Tibial nerve (tissue), 4 donors: ENCODE measurements around the gene RIPOR3.

ENCODE experiments used
- CTCF ChIP-seq, 5 experiments: fragments of 200-600 bp in 3 of 5; fragments of 450-650 bp in 2 of 5; sonication (generic) in 3 of 5; IDR thresholded peaks; one replicate each; pipeline ENCODE4 v1.5.1; 2016 to 2019; ENCODE audit warnings: antibody characterized with exemption in 5 of 5, mild to moderate bottlenecking in 3 of 5, moderate library complexity in 2 of 5
- EP300 ChIP-seq, 2 donors: sonication (generic); formaldehyde crosslinking; IDR thresholded peaks; one replicate each; pipeline ENCODE4 v1.6.1; 2017; ENCODE audit warnings: antibody characterized with exemption in 2 of 2, mild to moderate bottlenecking in 1 of 2

DNA sequence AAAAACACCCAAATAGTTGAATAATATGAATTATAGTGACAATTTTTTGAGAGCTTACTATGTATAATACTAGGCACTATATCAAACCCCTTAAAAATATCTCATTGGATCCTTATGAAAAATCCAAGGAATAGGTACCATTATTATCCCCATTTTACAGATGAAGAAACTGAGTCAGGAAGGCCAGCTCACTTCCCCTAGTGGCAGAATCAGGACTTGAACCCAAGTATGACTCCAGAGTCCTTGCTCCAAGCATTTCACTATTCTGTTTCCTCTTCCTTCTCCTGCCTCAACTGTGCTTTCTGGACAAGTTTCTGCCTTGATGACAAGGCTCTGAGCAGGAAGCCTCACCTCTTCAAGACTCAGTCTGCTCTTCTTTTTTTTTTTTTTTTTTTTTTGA, 29.2 kb upstream of the RIPOR3 start:
- TF ChIP-seq EP300 (IDR thresholded peaks at IDR 0.05) (no peak), CTCF (IDR thresholded peaks at IDR 0.05) (no peak)
